Karpas-422 (cell line): ENCODE measurements around the gene UQCRC1. TPM values are rescaled to one million over a fixed set of nuclear protein-coding genes. Genes with fewer than 3 reads are reported as not detected.
A peak's percentile ranks its signal among the peaks of the same experiment; 100 is the strongest.

Source experiments
- DNase-seq: peaks from one replicate; pipeline ENCODE4 v3.0.0-alpha.2; 2015
- H2AFZ ChIP-seq: fragments of 200-600 bp; sonication (generic); 2 replicates; pipeline ENCODE4 v1.6.1; 2014; ENCODE audit warnings: antibody characterized with exemption, low read length, mixed read lengths
- H3K27ac ChIP-seq: fragments of 200-600 bp; sonication (generic); 2 replicates; pipeline ENCODE4 v1.5.1; 2014; ENCODE audit warnings: mild to moderate bottlenecking, low read length, moderate library complexity
- H3K27me3 ChIP-seq: fragments of 200-600 bp; sonication (generic); 2 replicates; pipeline ENCODE4 v1.6.1; 2014; ENCODE audit warnings: low read length, mixed read lengths
- H3K36me3 ChIP-seq: fragments of 200-600 bp; sonication (generic); 2 replicates; pipeline ENCODE4 v1.6.1; 2014; ENCODE audit warnings: low read length, mixed read lengths; ENCODE audit not compliant: insufficient read depth
- H3K4me1 ChIP-seq: fragments of 200-600 bp; sonication (generic); 2 replicates; pipeline ENCODE4 v1.6.1; 2014; ENCODE audit warnings: mild to moderate bottlenecking, low read length, mixed read lengths
- H3K4me2 ChIP-seq: fragments of 200-600 bp; sonication (generic); 2 replicates; pipeline ENCODE4 v1.6.1; 2014; ENCODE audit warnings: low read length, low read depth, mild to moderate bottlenecking; ENCODE audit not compliant: poor library complexity, severe bottlenecking
- H3K4me3 ChIP-seq: fragments of 200-600 bp; sonication (generic); 2 replicates; pipeline ENCODE4 v1.5.1; 2014; ENCODE audit warnings: mild to moderate bottlenecking, antibody characterized with exemption, low read length, mixed read lengths
- H3K79me2 ChIP-seq: fragments of 200-600 bp; sonication (generic); 2 replicates; pipeline ENCODE4 v1.6.1; 2014; ENCODE audit warnings: mild to moderate bottlenecking, low read length, mixed read lengths
- H3K9ac ChIP-seq: fragments of 200-600 bp; sonication (generic); 2 replicates; pipeline ENCODE4 v1.6.0; 2014; ENCODE audit warnings: low read length
- H3K9me2 ChIP-seq: fragments of 200-600 bp; sonication (generic), shearing (Covaris generic); replicated peaks from 2 replicates; pipeline ENCODE4 v1.6.0; 2014; ENCODE audit warnings: mild to moderate bottlenecking, low read length, moderate library complexity; ENCODE audit not compliant: insufficient read depth
- H3K9me3 ChIP-seq: fragments of 300-700, 200-600 bp; sonication (generic); 2 replicates; pipeline ENCODE4 v1.6.1; 2014; ENCODE audit warnings: low read length, mixed read lengths
- H4K20me1 ChIP-seq: fragments of 200-600 bp; sonication (generic); 2 replicates; pipeline ENCODE4 v1.6.1; 2014; ENCODE audit warnings: mild to moderate bottlenecking, antibody characterized with exemption, low read length, low read depth; ENCODE audit not compliant: insufficient read depth
- total RNA-seq: library from RNA; depleted of rRNA; stranded (reverse); fragments of >200 nt; shearing (Covaris generic); gene quantifications from 2 replicates; pipeline ENCODE4 v1.2.3, GENCODE V29; 2014; ENCODE audit warnings: low replicate concordance

Gene UQCRC1
- total RNA-seq, 1 experiment from 2014 or later = 80.3 TPM

- no peak overlapping the region for H3K4me2 ChIP-seq
These were observed 39.5 kb downstream of the UQCRC1 start for GRCh38 chr3:48569808-48570450.

GRCh38 chr3:48569400-48569799 lies 40.0 kb downstream of the UQCRC1 start:
- Histone ChIP-seq H3K9ac (no peak overlapping the region), H3K79me2 (no peaks in the 10 kb centered on the region), H4K20me1 (no peaks in the 10 kb centered on the region), H3K9me3 (no peaks in the 10 kb centered on the region), H3K4me2 (no peak overlapping the region), H3K9me2 (no peaks in the 10 kb centered on the region), H3K4me3 (no peak overlapping the region), H2AFZ (no peak overlapping the region), H3K27ac (no peak overlapping the region), H3K4me1 (peaks cover 5% of the 10 kb centered on the region), H3K27me3 (no peaks in the 10 kb centered on the region), H3K36me3 (no peaks in the 10 kb centered on the region)
- DNase-seq = no peak

More at GRCh38 chr3:48569808-48570450, 39.5 kb downstream of the UQCRC1 start:
- H3K4me1 ChIP-seq = peaks cover 5% of the 10 kb centered on the region
- no peaks in the 10 kb centered on the region for H3K9me3 ChIP-seq
- no peaks in the 10 kb centered on the region for H3K36me3 ChIP-seq
- H3K27ac ChIP-seq = no peak overlapping the region
- H3K9ac ChIP-seq = no peak overlapping the region
- DNase-seq = no peak
- H3K27me3 ChIP-seq = no peaks in the 10 kb centered on the region
- H2AFZ ChIP-seq = no peak overlapping the region
- H4K20me1 ChIP-seq = no peaks in the 10 kb centered on the region
- H3K4me3 ChIP-seq = no peak overlapping the region
- no peaks in the 10 kb centered on the region for H3K9me2 ChIP-seq
- H3K79me2 ChIP-seq = no peaks in the 10 kb centered on the region

DNA sequence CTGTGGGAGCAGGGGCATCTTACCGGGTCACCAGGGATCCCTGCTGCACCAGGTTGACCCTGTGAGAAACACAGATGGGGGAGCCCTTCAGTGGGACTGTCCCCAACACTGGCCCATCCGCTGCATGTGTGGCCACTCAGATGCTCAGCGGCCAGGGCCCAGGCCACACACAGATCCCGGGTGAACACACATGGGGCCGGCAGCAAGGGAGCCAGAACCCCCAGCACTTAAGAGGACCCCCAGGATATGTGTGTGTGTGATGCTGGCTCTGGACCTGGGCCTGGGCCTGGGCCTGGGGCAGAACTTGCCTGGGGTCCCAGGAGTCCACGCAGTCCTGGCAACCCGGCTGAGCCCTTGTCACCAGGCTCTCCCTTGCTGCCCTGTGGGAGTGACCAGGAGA lies 41.0 kb downstream of the UQCRC1 start:
- Histone ChIP-seq H2AFZ (no peak overlapping the region), H3K27ac (no peak overlapping the region), H4K20me1 (no peaks in the 10 kb centered on the region), H3K9me3 (no peaks in the 10 kb centered on the region), H3K4me2 (no peak overlapping the region), H3K79me2 (no peaks in the 10 kb centered on the region), H3K27me3 (no peaks in the 10 kb centered on the region), H3K4me3 (no peak overlapping the region), H3K9ac (no peak overlapping the region), H3K4me1 (peaks cover 10% of the 10 kb centered on the region), H3K36me3 (no peaks in the 10 kb centered on the region), H3K9me2 (no peaks in the 10 kb centered on the region)
- no peak for DNase-seq

GRCh38 chr3:48567500-48567899 lies 41.9 kb downstream of the UQCRC1 start:
- Histone ChIP-seq H2AFZ (no peak overlapping the region), H3K9me2 (no peaks in the 10 kb centered on the region), H3K36me3 (no peaks in the 10 kb centered on the region), H3K9me3 (no peaks in the 10 kb centered on the region), H3K79me2 (no peaks in the 10 kb centered on the region), H3K27ac (no peak overlapping the region), H4K20me1 (no peaks in the 10 kb centered on the region), H3K4me3 (no peak overlapping the region), H3K9ac (no peak overlapping the region), H3K27me3 (no peaks in the 10 kb centered on the region), H3K4me1 (peaks cover 10% of the 10 kb centered on the region), H3K4me2 (no peak overlapping the region)
- no peak for DNase-seq

GRCh38 chr3:48567090-48567489 lies 42.4 kb downstream of the UQCRC1 start:
- Histone ChIP-seq H3K4me3 (no peak overlapping the region), H3K27me3 (no peaks in the 10 kb centered on the region), H3K79me2 (no peaks in the 10 kb centered on the region), H4K20me1 (no peaks in the 10 kb centered on the region), H3K36me3 (no peaks in the 10 kb centered on the region), H3K4me2 (no peak overlapping the region), H3K9ac (no peak overlapping the region), H2AFZ (no peak overlapping the region), H3K9me2 (no peaks in the 10 kb centered on the region), H3K4me1 (peaks cover 10% of the 10 kb centered on the region), H3K9me3 (no peaks in the 10 kb centered on the region), H3K27ac (no peak overlapping the region)
- DNase-seq = no peak

- Histone ChIP-seq H3K4me2 (no peak overlapping the region), H3K9ac (no peak overlapping the region)
These were observed 43.1 kb downstream of the UQCRC1 start for GRCh38 chr3:48566401-48566760.

DNA sequence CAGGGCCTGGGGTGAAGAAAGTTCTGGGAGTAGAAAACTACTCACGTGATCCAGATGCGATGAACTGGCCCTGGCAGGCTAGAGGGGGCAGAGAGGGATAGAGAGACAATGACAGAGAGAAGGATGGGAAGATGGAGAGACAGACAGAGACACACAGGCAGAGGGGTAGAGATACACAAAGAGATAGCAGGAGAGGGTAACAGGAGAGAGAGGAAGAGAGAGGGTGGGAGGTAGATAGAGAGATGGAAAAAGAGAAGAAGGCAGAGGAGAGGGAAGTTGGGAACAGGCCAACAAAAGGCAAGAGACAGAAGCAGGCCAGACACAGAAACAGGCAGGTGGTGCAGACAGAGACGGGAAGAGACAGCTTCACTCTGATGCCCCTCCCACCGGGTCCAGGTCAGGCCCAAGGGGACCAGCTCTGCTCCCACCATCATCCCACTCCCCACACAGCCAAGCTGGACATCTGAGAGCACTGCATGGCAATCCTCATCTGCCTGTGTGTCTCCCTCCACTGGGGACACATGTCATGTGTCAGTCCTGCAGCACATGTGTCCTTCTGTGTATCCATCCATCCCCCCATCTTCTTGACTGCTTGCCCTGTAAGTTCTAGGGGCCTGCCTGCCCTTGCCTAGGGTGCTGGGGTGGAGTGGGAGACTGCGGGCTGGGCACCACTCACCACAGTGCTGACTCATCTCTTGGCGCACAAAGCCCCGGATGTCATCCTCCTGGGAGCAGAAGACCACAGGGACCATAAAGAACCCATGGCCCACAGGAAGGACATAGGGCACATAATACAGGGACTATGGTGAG lies 43.6 kb downstream of the UQCRC1 start:
- Histone ChIP-seq H3K79me2 (no peaks in the 10 kb centered on the region), H3K36me3 (no peaks in the 10 kb centered on the region), H3K4me2 (no peak overlapping the region), H3K9ac (peak overlapping the region; percentile 30; the same call in 1 of the 2 replicates), H3K27me3 (no peaks in the 10 kb centered on the region), H3K4me1 (peaks cover 12% of the 10 kb centered on the region), H3K4me3 (no peak overlapping the region), H4K20me1 (no peaks in the 10 kb centered on the region), H3K27ac (no peak overlapping the region), H3K9me2 (no peaks in the 10 kb centered on the region), H3K9me3 (no peaks in the 10 kb centered on the region), H2AFZ (no peak overlapping the region)
- DNase-seq = peak; percentile 55

More at GRCh38 chr3:48566401-48566760, 43.1 kb downstream of the UQCRC1 start:
- Histone ChIP-seq H3K27ac (no peak overlapping the region), H3K27me3 (no peaks in the 10 kb centered on the region), H3K4me3 (no peak overlapping the region), H3K9me3 (no peaks in the 10 kb centered on the region), H3K79me2 (no peaks in the 10 kb centered on the region), H3K9me2 (no peaks in the 10 kb centered on the region), H3K4me1 (peaks cover 10% of the 10 kb centered on the region), H4K20me1 (no peaks in the 10 kb centered on the region), H3K36me3 (no peaks in the 10 kb centered on the region), H2AFZ (no peak overlapping the region)
- DNase-seq = no peak

GRCh38 chr3:48565186-48565585 lies 44.3 kb downstream of the UQCRC1 start:
- Histone ChIP-seq H3K9me2 (no peaks in the 10 kb centered on the region), H2AFZ (no peak overlapping the region), H3K36me3 (no peaks in the 10 kb centered on the region), H3K9me3 (no peaks in the 10 kb centered on the region), H3K4me3 (no peak overlapping the region), H3K27me3 (no peaks in the 10 kb centered on the region), H3K9ac (no peak overlapping the region), H3K4me2 (no peak overlapping the region), H3K79me2 (no peaks in the 10 kb centered on the region), H4K20me1 (no peaks in the 10 kb centered on the region), H3K4me1 (peaks cover 18% of the 10 kb centered on the region), H3K27ac (no peak overlapping the region)
- no peak for DNase-seq
